IPS DF 4.7 (cell line): ENCODE data around the gene NOL12.

ENCODE experiments used
- DNase-seq: peaks from one replicate; pipeline ENCODE4 v3.0.0-alpha.2; 2013; ENCODE audit warnings: low spot score; ENCODE audit errors: extremely low read depth

The NOL12 gene

GRCh38 chr22:37659066-37659896, 26.9 kb upstream of the NOL12 start:
- no peak for DNase-seq

- no peak for DNase-seq
Measured at GRCh38 chr22:37659897-37660708, 26.0 kb upstream of the NOL12 start.

GRCh38 chr22:37660709-37661045, 25.5 kb upstream of the NOL12 start:
- no peak for DNase-seq

DNA sequence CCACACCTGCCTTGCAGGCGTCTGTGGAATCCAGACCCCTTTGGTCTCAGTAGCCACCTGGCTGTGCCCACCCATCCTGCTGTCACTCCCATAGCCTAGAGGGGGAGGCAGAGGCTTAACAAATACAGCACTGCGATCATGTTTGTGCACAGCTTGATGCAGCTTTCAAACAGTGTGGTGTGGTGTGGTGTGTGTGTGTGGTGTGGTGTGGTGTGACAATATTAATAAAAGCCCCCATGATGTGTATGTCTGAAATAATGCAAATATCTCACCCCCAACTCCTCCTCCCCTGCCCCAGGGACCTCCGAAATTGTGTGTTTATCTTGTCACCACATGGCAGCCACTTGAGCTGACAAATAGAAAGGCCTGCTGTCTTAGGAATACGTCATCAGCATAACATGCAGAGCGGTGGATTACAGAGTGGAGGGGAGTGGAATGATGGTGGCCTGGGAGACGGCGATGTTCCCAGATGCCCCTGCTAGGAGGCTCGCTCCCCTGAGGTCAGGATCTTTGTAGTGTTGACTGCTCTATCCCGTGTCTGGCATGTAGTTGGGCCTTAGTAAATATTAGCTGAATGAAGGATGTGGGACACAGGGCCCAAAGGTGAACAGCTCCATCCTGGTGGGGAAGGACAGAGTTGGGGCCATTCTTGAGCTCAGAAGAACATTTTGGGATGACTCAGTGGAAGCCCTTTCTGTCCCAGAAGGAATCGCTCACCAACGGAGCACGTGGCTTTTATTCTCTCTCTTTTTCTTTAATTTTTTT, 24.8 kb upstream of the NOL12 start:
- no peak for DNase-seq

- DNase-seq = no peak
Measured at GRCh38 chr22:37662039-37662438, 24.1 kb upstream of the NOL12 start.

- no peak for DNase-seq
Measured at GRCh38 chr22:37663521-37664140, 22.5 kb upstream of the NOL12 start.

- no peak for DNase-seq
Measured at GRCh38 chr22:37664249-37665101, 21.7 kb upstream of the NOL12 start.

- no peak for DNase-seq
Measured at GRCh38 chr22:37665487-37665886, 20.7 kb upstream of the NOL12 start.

DNA sequence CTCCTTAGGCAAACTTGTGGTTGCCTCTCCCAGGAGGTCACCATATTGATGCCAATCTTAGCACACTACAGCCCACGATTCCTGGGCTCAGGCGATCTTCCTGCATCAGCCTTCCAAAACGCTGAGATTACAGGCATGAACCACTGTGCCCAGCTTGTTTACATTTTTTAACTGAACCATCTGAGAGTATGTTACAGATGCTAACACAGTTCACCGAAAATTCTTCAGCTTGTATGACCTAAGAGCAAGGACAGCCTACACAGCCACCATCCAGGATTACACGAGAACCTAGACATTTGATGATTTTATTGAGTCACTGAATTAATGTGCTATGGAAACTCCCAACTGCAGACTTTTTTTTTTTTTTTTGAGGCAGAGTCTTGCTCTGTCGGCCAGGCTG, 16.6 kb upstream of the NOL12 start:
- no peak for DNase-seq

DNA sequence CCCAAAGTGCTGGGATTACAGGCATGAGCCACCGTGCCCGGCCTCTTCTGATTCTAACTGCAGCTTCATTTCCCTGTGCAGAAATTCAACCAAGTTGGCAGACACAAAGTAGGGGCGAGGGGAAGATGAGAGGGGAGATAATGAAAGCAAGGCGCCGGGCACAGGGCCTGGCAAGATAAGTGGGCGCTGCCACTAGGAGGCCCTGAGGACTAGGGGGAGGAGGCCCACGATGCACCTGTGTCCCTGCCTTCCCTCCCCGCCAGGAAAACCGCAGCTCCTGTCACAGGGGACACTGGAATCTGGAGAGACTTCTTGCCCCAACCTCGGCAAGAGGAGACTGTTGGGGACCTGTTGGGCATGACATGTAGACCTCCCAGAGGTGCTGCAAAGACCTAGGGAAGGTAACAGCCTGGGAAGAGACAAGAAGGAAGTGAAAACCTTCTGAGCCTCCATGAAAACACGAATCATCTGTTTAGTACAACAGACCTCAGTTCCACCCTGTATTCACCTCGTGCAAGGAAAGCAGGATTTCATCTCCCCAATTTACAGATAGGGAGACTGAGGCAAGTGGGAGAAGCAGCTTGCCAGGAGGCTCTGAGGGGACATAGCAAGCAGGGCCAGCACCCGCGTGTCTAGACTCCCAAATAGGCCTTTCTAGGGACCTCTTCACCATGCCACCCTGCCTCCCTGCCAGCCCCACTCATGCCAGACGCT, 13.8 kb upstream of the NOL12 start:
- no peak for DNase-seq

- DNase-seq = no peak
Measured at GRCh38 chr22:37672920-37673455, 13.2 kb upstream of the NOL12 start.

GRCh38 chr22:37674248-37674647, 11.9 kb upstream of the NOL12 start:
- no peak for DNase-seq

DNA sequence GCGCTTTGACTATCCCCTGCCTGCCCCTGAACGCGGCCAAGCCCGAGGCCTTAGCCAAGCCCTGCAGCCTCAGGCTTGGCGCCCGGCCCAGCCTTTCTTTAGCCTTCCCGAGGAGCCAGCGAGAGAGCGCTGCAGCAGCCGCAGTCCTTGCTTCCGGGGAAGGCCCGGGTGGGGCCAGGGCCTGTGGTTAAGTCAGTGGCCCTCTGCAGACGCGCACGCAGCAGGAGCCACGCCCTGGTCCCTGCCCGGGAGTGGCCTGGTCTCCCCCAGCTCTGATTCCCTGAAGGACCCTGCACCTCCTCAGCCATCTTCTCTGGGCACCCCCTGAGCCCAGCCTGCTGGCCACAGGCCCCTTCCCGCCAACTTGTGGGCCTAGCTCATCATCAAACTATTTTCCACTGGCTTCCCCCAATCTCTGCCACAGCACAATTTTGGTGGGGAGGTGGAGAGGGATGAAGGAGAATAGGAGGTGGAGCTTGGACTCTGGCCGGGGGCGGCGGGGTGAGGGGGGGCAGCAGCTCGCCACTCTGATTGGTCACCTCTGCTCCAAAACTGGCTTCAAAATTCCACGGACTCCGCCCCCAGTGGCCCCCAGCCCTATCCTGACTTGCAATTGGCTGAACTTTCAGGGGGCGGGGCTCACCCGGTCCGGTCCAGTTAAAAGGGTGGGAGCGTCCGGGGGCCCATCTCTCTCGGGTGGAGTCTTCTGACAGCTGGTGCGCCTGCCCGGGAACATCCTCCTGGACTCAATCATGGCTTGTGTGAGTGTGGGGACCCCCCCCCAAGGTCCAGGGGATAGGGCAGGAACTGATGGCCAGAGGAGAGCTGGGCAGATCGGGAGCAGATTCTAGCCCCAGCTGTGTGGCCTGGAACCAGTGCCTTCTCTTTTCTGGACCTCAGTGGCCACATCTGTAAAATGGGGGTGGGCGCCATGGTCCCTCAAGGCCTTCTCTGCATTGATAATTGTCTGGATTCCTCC, 10.9 kb upstream of the NOL12 start, which contains the start of gene LGALS1:
Gene LGALS1, plus strand, starts transcription at position 686 of the 979 bp plus-strand sequence. Its CDS starts 67 bp downstream, at position 753.
- no peak for DNase-seq

- no peak for DNase-seq
Measured at GRCh38 chr22:37675930-37676735, 10.0 kb upstream of the NOL12 start.

DNA sequence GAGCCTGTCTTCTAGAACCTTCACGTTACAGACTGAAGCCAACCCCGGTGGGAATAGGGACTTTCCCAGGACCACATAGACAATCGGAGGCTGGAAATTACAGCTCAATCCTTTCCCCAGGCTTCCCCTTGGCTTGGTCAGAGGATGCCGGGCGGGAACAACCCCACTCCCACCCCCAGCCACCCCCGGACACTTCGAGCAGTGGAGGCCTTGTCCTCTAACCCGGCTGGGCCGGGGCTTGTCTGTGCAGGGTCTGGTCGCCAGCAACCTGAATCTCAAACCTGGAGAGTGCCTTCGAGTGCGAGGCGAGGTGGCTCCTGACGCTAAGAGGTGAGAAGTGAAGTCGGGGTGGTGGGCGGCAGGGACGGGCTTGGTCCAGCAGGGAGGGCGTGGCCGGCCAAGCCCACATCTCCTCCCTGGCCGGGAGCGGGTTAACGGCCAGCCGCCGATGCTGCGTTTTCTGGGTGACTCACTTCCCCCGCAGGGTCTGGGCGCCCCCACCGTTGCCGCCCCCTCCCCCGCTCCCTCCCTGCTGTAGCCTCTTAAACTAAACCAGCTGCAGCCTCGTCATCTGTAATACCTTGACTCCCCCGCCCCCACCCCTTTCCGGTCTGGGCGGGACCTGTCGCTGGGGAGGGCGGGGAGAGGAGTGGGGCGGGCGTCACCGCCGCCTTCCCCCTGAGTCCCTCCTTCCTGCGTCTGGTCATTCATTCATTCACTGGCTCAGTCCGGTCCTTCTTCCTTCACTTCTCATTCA, 9.2 kb upstream of the NOL12 start:
- DNase-seq = no peak

GRCh38 chr22:37677493-37677974, 8.6 kb upstream of the NOL12 start:
- no peak for DNase-seq

- no peak for DNase-seq
Measured at GRCh38 chr22:37678372-37678771, 7.8 kb upstream of the NOL12 start.
